H1 (cell line): ENCODE measurements around the gene CYP46A1. TPM values are rescaled to one million over a fixed set of nuclear protein-coding genes. Genes with fewer than 3 reads are reported as not detected.

Source experiments
- polyA plus RNA-seq, 7 experiments: library from polyadenylated mRNA; depleted of rRNA in 3 of 7; stranded (reverse) in 5 of 7; unstranded in 2 of 7; fragments of >200 nt in 5 of 7; fragments of 200-250 nt in 2 of 7; gene quantifications; 1 replicate in 5 of 7; 2 replicates in 1 of 7; 4 replicates in 1 of 7; pipeline versions ENCODE4 v1.2.1 to v1.2.3, GENCODE V29; 2011 to 2013; ENCODE audit warnings: missing spikeins in 2 of 7, mixed read lengths in 2 of 7
- total RNA-seq: library from RNA; stranded (reverse); fragmentation: NEBNext Ultra II Directional; extraction: Animal tissue kit (Norgen Biotek cat#: 25700); gene quantifications from 2 replicates; pipeline ENCODE4 v1.2.1, GENCODE V29; 2021

The CYP46A1 gene
- total and polyA plus RNA-seq, 2 of the 8 experiments (the other 6 are each of a cell fraction or from before 2014, with no cell fraction given) = 0.41 to 1.3 TPM

Other genes starting within 250 kb of the CYP46A1 start
- 60.1 and 64.0 TPM in 2 replicates for gene SETD3, start 203.4 kb upstream of the CYP46A1 start, total RNA-seq
- gene SETD3, start 203.4 kb upstream of the CYP46A1 start, polyA plus RNA-seq (2011; rRNA removed) = 16.0 and 24.0 TPM in 2 replicates
- gene CCNK, start 202.9 kb upstream of the CYP46A1 start, total RNA-seq = 81.9 and 82.7 TPM in 2 replicates
- 10.7 and 14.7 TPM in 2 replicates for gene CCNK, start 202.9 kb upstream of the CYP46A1 start, polyA plus RNA-seq (2011; rRNA removed)
- 35.8 and 38.6 TPM in 2 replicates for gene CCDC85C, start 80.1 kb upstream of the CYP46A1 start, total RNA-seq
- 16.8 and 26.4 TPM in 2 replicates for gene CCDC85C, start 80.1 kb upstream of the CYP46A1 start, polyA plus RNA-seq (2011; rRNA removed)
- gene HHIPL1, start 39.2 kb upstream of the CYP46A1 start, total RNA-seq = 2.6 and 3.1 TPM in 2 replicates
- gene HHIPL1, start 39.2 kb upstream of the CYP46A1 start, polyA plus RNA-seq (2011; rRNA removed) = 1.5 and 2.1 TPM in 2 replicates
- 24.7 and 32.9 TPM in 2 replicates for gene EML1, start 109.1 kb downstream of the CYP46A1 start, total RNA-seq
- 9.8 and 11.1 TPM in 2 replicates for gene EML1, start 109.1 kb downstream of the CYP46A1 start, polyA plus RNA-seq (2011; rRNA removed)